ENCODE data around the gene NBPF4. TPM values are rescaled to one million over a fixed set of nuclear protein-coding genes. Genes with fewer than 3 reads are reported as not detected.

The NBPF4 gene
- total RNA-seq, 1 experiment from 2014 or later = not detected

DNA sequence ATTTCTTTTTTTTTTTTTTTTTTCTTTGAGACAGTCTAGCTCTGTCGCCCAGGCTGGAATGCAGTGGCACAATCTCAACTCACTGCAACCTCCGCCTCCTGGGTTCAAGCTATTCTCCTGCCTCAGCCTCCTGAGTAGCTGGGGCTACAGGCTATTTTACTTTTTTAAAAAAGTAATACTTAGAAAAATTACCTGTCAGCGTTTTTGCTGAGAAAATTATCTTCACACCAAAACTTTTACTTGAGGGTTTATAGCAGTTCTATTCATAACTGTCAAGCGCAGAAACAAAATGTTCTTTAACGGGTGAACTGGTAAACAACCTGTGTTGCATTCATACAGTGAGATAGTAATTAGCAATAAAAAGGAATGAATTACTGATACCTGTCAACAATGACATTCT lies 42.2 kb downstream of the NBPF4 start:
- H3K4me1 ChIP-seq (ENCODE audit: insufficient read depth, low read length, poor library complexity, severe bottlenecking) = peaks cover 9% of the 10 kb centered on the region
- no TSS peak for BruUV-seq (replicated peaks)
- no peaks in the 10 kb centered on the region for H3K9me3 ChIP-seq (ENCODE audit: low read depth, low read length, poor library complexity, severe bottlenecking)
- DNase-seq (ENCODE audit: low spot score) = no peak
- intact Hi-C loops (cut with micrococcal nuclease; ENCODE audit: unreplicated experiment) = no loop called here
- no peak overlapping the region for H3K4me3 ChIP-seq (ENCODE audit: low read depth, low read length, poor library complexity, severe bottlenecking)
- TF ChIP-seq, protein P1, sequence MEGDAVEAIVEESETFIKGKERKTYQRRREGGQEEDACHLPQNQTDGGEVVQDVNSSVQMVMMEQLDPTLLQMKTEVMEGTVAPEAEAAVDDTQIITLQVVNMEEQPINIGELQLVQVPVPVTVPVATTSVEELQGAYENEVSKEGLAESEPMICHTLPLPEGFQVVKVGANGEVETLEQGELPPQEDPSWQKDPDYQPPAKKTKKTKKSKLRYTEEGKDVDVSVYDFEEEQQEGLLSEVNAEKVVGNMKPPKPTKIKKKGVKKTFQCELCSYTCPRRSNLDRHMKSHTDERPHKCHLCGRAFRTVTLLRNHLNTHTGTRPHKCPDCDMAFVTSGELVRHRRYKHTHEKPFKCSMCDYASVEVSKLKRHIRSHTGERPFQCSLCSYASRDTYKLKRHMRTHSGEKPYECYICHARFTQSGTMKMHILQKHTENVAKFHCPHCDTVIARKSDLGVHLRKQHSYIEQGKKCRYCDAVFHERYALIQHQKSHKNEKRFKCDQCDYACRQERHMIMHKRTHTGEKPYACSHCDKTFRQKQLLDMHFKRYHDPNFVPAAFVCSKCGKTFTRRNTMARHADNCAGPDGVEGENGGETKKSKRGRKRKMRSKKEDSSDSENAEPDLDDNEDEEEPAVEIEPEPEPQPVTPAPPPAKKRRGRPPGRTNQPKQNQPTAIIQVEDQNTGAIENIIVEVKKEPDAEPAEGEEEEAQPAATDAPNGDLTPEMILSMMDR (conservative IDR thresholded peaks at IDR 0.05; ENCODE audit: low read depth, low read length) = no peak
- TF ChIP-seq EZH2 (IDR thresholded peaks at IDR 0.05; ENCODE audit: borderline replicate concordance, low read depth, low read length, poor library complexity, severe bottlenecking) = no peak
- H3K27me3 ChIP-seq (replicated peaks; ENCODE audit: insufficient read depth, low read depth, low read length, poor library complexity) = no peaks in the 10 kb centered on the region
- peaks cover 12% of the 10 kb centered on the region for H3K36me3 ChIP-seq (ENCODE audit: insufficient read depth, low read length, poor library complexity, severe bottlenecking)
- ChIA-PET POLR2A (ENCODE audit: low non-redundant PET) (no interaction called here), CTCF (no interaction called here)
- no peak overlapping the region for H3K27ac ChIP-seq (ENCODE audit: low read depth, low read length, poor library complexity, severe bottlenecking)

DNA sequence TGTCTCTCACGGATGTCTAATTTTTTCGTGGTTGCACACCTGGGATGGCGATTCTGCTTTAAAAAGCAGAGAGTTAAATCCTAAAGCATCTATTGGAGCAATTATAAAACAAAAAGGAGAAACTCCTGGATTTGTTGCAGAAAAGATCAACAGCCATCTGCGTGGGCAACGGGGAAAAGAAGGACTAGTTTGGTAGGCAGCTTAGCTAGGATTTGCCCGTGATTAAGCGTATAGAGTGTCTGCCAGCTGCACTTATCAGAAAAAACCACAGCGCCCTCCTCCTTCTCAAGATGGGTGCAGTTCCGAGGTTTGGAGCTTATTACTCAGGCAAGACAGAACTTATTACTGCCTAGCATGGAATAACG lies 43.2 kb downstream of the NBPF4 start:
- no peak for TF ChIP-seq EZH2 (IDR thresholded peaks at IDR 0.05; ENCODE audit: borderline replicate concordance, low read depth, low read length, poor library complexity, severe bottlenecking)
- TF ChIP-seq, protein P1 (conservative IDR thresholded peaks at IDR 0.05; ENCODE audit: low read depth, low read length) = peak; percentile 61
- peak; percentile 87 for DNase-seq (ENCODE audit: low spot score)
- Histone ChIP-seq H3K27ac (ENCODE audit: low read depth, low read length, poor library complexity, severe bottlenecking) (peak overlapping the region; percentile 83), H3K36me3 (ENCODE audit: insufficient read depth, low read length, poor library complexity, severe bottlenecking) (peaks cover 22% of the 10 kb centered on the region), H3K27me3 (replicated peaks; ENCODE audit: insufficient read depth, low read depth, low read length, poor library complexity) (no peaks in the 10 kb centered on the region), H3K9me3 (ENCODE audit: low read depth, low read length, poor library complexity, severe bottlenecking) (peaks cover 9% of the 10 kb centered on the region), H3K4me3 (ENCODE audit: low read depth, low read length, poor library complexity, severe bottlenecking) (peak overlapping the region; percentile 90), H3K4me1 (ENCODE audit: insufficient read depth, low read length, poor library complexity, severe bottlenecking) (peaks cover 9% of the 10 kb centered on the region)
- TSS peak; percentile 56 for BruUV-seq (replicated peaks)
- intact Hi-C loops (cut with micrococcal nuclease; ENCODE audit: unreplicated experiment) = no loop called here
- CTCF ChIA-PET = interaction anchor here (1.0 to 1.6 kb wide), 3 partner anchors 10 to 418 kb away, joined by 3 to 8 read pairs (median 6); no protein-coding TSS in a partner anchor
- POLR2A ChIA-PET (ENCODE audit: low non-redundant PET) = no interaction called here

GRCh38 chr1:108199781-108200686 lies 43.8 kb downstream of the NBPF4 start, which contains the start of gene SLC25A24:
Gene SLC25A24, minus strand, starts transcription at chr1:108200343. Its CDS starts 205 bp downstream, at chr1:108200138.
- peak within 1 kb of the TSS; percentile 83 for H3K27ac ChIP-seq (ENCODE audit: low read depth, low read length, poor library complexity, severe bottlenecking)
- intact Hi-C loops (cut with micrococcal nuclease; ENCODE audit: unreplicated experiment) = no loop called here

More at GRCh38 chr1:108199781-108200686, 43.8 kb downstream of the NBPF4 start, which contains the start of gene SLC25A24:
- BruUV-seq (replicated peaks) = no TSS peak
- Histone ChIP-seq H3K4me1 (ENCODE audit: insufficient read depth, low read length, poor library complexity, severe bottlenecking) (peaks cover 9% of the 10 kb centered on the region), H3K27me3 (replicated peaks; ENCODE audit: insufficient read depth, low read depth, low read length, poor library complexity) (no peaks in the 10 kb centered on the region), H3K4me3 (ENCODE audit: low read depth, low read length, poor library complexity, severe bottlenecking) (peak within 1 kb of the TSS; percentile 90), H3K9me3 (ENCODE audit: low read depth, low read length, poor library complexity, severe bottlenecking) (peaks cover 16% of the 10 kb centered on the region), H3K36me3 (ENCODE audit: insufficient read depth, low read length, poor library complexity, severe bottlenecking) (peaks cover 29% of the 10 kb centered on the region)
- ChIA-PET POLR2A (ENCODE audit: low non-redundant PET) (no interaction called here), CTCF (interaction anchor here (1.0 to 1.6 kb wide), 3 partner anchors 11 to 418 kb away, joined by 3 to 8 read pairs (median 6); no protein-coding TSS in a partner anchor)
- no peak for TF ChIP-seq EZH2 (IDR thresholded peaks at IDR 0.05; ENCODE audit: borderline replicate concordance, low read depth, low read length, poor library complexity, severe bottlenecking)
- DNase-seq (ENCODE audit: low spot score) = peak; percentile 92

Measured in A673 (cell line).